Smooth muscle cell (in vitro differentiated cells): Measurements from ENCODE around the gene TNP2. TPM values are rescaled to one million over a fixed set of nuclear protein-coding genes. Genes with fewer than 3 reads are reported as not detected.
"Not testable (repeated sequence)": the region's sequence is repeated elsewhere in the genome, so short reads cannot be mapped to it uniquely, and the experiment has no call there.

Experiments used
- DNase-seq: peaks from one replicate; lab custom pipeline; 2025; ENCODE audit not compliant: unreplicated experiment; lab: John Stamatoyannopoulos, UW
- H2AFZ ChIP-seq: fragments of 200-600 bp; sonication (generic); 2 replicates; pipeline ENCODE4 v1.6.0; 2016; ENCODE audit warnings: antibody characterized with exemption, low read depth, mild to moderate bottlenecking
- H3F3A ChIP-seq: fragments of 200-600 bp; sonication (generic); 2 replicates; pipeline ENCODE4 v1.6.0; 2017; ENCODE audit warnings: antibody characterized with exemption, low read depth
- H3K27ac ChIP-seq: fragments of 200-600 bp; sonication (generic); 2 replicates; pipeline ENCODE4 v1.5.1; 2016; ENCODE audit warnings: low read depth, mild to moderate bottlenecking
- H3K27me3 ChIP-seq: fragments of 200-600 bp; sonication (generic); 2 replicates; pipeline ENCODE4 v1.6.1; 2016; ENCODE audit warnings: low read depth, mild to moderate bottlenecking
- H3K36me3 ChIP-seq: fragments of 200-600 bp; sonication (generic); 2 replicates; pipeline ENCODE4 v1.5.1; 2016; ENCODE audit warnings: low read depth
- H3K4me1 ChIP-seq: fragments of 200-600 bp; sonication (generic); 2 replicates; pipeline ENCODE4 v1.5.1; 2016; ENCODE audit warnings: low read depth
- H3K4me2 ChIP-seq: fragments of 200-600 bp; sonication (generic); 2 replicates; pipeline ENCODE4 v1.6.0; 2016; ENCODE audit warnings: mild to moderate bottlenecking
- H3K4me3 ChIP-seq: fragments of 200-600 bp; sonication (generic); 2 replicates; pipeline ENCODE4 v1.5.1; 2016; ENCODE audit warnings: mild to moderate bottlenecking
- H3K79me2 ChIP-seq: fragments of 200-600 bp; sonication (generic); 2 replicates; pipeline ENCODE4 v1.6.0; 2016; ENCODE audit warnings: low read depth, mild to moderate bottlenecking
- H3K9ac ChIP-seq: fragments of 200-600 bp; sonication (generic); 2 replicates; pipeline ENCODE4 v1.6.0; 2016; ENCODE audit warnings: low read depth
- H3K9me3 ChIP-seq: fragments of 200-600 bp; sonication (generic); replicated peaks from 2 replicates; pipeline ENCODE4 v1.5.1; 2016; ENCODE audit warnings: low read depth
- H4K20me1 ChIP-seq: fragments of 200-600 bp; sonication (generic); 2 replicates; pipeline ENCODE4 v1.6.0; 2016; ENCODE audit warnings: low read depth
- CTCF ChIP-seq: fragments of 200-600 bp; sonication (generic); IDR thresholded peaks from 2 replicates; pipeline ENCODE4 v1.5.1; 2017; ENCODE audit warnings: borderline replicate concordance, mild to moderate bottlenecking, antibody characterized with exemption; ENCODE audit not compliant: insufficient read depth, poor library complexity, severe bottlenecking
- WGBS: methylation state at CpG from one replicate; pipeline ENCODE4 v1.1.7; 2016; ENCODE audit warnings: low lambda C conversion rate; 5-methylcytosine and 5-hydroxymethylcytosine counted together
- polyA plus RNA-seq: library from polyadenylated mRNA; unstranded; fragments of >200 nt; fragmentation: Nextera tagmentation; extraction: Ambion mirVana; gene quantifications from 2 replicates; pipeline ENCODE4 v1.2.1, GENCODE V29; 2016
- total RNA-seq: library from RNA; depleted of rRNA; stranded (reverse); fragments of >200 nt; gene quantifications from 2 replicates; pipeline ENCODE4 v1.2.3, GENCODE V29; 2014

Gene TNP2
- total and polyA plus RNA-seq, 2 experiments from 2014 or later, result not detected

GRCh38 chr16:11224894-11225676 is 44.0 kb downstream of the TNP2 start:
- H3K27me3 ChIP-seq, result no peaks in the 10 kb centered on the region
- H3F3A ChIP-seq, result no peaks in the 10 kb centered on the region
- no peak overlapping the region for H3K4me2 ChIP-seq
- DNase-seq, result no peak
- H3K79me2 ChIP-seq, result no peaks in the 10 kb centered on the region
- no peak overlapping the region for H3K27ac ChIP-seq
- 82% methylated on average over 21 of the region's 21 CpGs for WGBS
- H3K4me1 ChIP-seq, result no peaks in the 10 kb centered on the region
- TF ChIP-seq CTCF, result no peak
- H3K36me3 ChIP-seq, result no peaks in the 10 kb centered on the region
- H3K4me3 ChIP-seq, result no peak overlapping the region
- no peak overlapping the region for H2AFZ ChIP-seq
- no peaks in the 10 kb centered on the region for H3K9me3 ChIP-seq
- H4K20me1 ChIP-seq, result no peaks in the 10 kb centered on the region
- H3K9ac ChIP-seq, result no peak overlapping the region

- DNase-seq, result no peak
- H3F3A ChIP-seq, result no peaks in the 10 kb centered on the region
These were observed 44.8 kb downstream of the TNP2 start for GRCh38 chr16:11224096-11224893.

GRCh38 chr16:11220507-11220906 is 48.6 kb downstream of the TNP2 start:
- H3K79me2 ChIP-seq, DNase-seq, H3K27ac ChIP-seq, H3K36me3 ChIP-seq, H2AFZ ChIP-seq, H3K4me1 ChIP-seq, H3K27me3 ChIP-seq, H3K4me3 ChIP-seq, H3K9ac ChIP-seq, H3F3A ChIP-seq, H3K4me2 ChIP-seq, H4K20me1 ChIP-seq, H3K9me3 ChIP-seq: not testable (repeated sequence)
- 92% methylated on average over 2 of the region's 2 CpGs for WGBS

More at GRCh38 chr16:11224096-11224893, 44.8 kb downstream of the TNP2 start:
- Histone ChIP-seq H3K4me3 (no peak overlapping the region), H3K9ac (no peak overlapping the region), H3K27ac (no peak overlapping the region), H3K4me2 (no peak overlapping the region), H3K27me3 (no peaks in the 10 kb centered on the region), H2AFZ (no peak overlapping the region), H3K36me3 (no peaks in the 10 kb centered on the region), H3K79me2 (no peaks in the 10 kb centered on the region), H3K4me1 (no peaks in the 10 kb centered on the region), H4K20me1 (no peaks in the 10 kb centered on the region), H3K9me3 (no peaks in the 10 kb centered on the region)
- 63% methylated on average over 22 of the region's 24 CpGs for WGBS
- no peak for TF ChIP-seq CTCF

- no peak overlapping the region for H3K4me3 ChIP-seq
- DNase-seq, result no peak
- no peaks in the 10 kb centered on the region for H3K36me3 ChIP-seq
- peaks cover 3% of the 10 kb centered on the region for H3K9me3 ChIP-seq
- no peaks in the 10 kb centered on the region for H3K4me1 ChIP-seq
- H3K79me2 ChIP-seq, result no peaks in the 10 kb centered on the region
- no peaks in the 10 kb centered on the region for H4K20me1 ChIP-seq
- no peak overlapping the region for H3K4me2 ChIP-seq
- 84% methylated on average over 4 of the region's 4 CpGs for WGBS
- H2AFZ ChIP-seq, result no peak overlapping the region
- no peak for TF ChIP-seq CTCF
- no peak overlapping the region for H3K9ac ChIP-seq
- no peak overlapping the region for H3K27ac ChIP-seq
- no peaks in the 10 kb centered on the region for H3F3A ChIP-seq
- no peaks in the 10 kb centered on the region for H3K27me3 ChIP-seq
These were observed 49.9 kb downstream of the TNP2 start for GRCh38 chr16:11219178-11219577.
